Bronchial epithelial cell (primary cell): ENCODE data around the gene POLN. TPM values are rescaled to one million over a fixed set of nuclear protein-coding genes. Genes with fewer than 3 reads are reported as not detected.

Experiments used
- DNase-seq: peaks from one replicate; pipeline ENCODE4 v3.0.0-alpha.2; 2010; ENCODE audit warnings: low read depth
- FAIRE-seq: peaks from 2 replicates; lab custom pipeline; 2011; peaks lifted over from hg19 to GRCh38; lab: Jason Lieb, UNC
- H3K27me3 ChIP-seq: 2 replicates; pipeline ENCODE4 v1.5.1; 2011; ENCODE audit warnings: low read length; ENCODE audit not compliant: control insufficient read depth, insufficient read depth
- H3K36me3 ChIP-seq: 2 replicates; pipeline ENCODE4 v1.5.1; 2011; ENCODE audit warnings: low read length; ENCODE audit not compliant: control insufficient read depth, insufficient read depth
- H3K4me3 ChIP-seq: 2 replicates; pipeline ENCODE4 v1.5.1; 2011; ENCODE audit warnings: mild to moderate bottlenecking, low read depth, low read length, control low read depth
- CTCF ChIP-seq: IDR thresholded peaks from 2 replicates; pipeline ENCODE4 v1.5.1; 2011; ENCODE audit warnings: mild to moderate bottlenecking, moderate library complexity, low read length, control low read depth, inconsistent platforms; ENCODE audit not compliant: insufficient read depth, severe bottlenecking
- total RNA-seq: library from RNA; depleted of rRNA; stranded (reverse); fragments of >200 nt; gene quantifications from 2 replicates; pipeline ENCODE4 v1.2.1, GENCODE V29; 2014

POLN gene
- total RNA-seq, 1 donor from 2014 or later = 1.6 TPM

GRCh38 chr4:2079926-2080325 is 162.0 kb downstream of the POLN start:
- Histone ChIP-seq H3K36me3 (no peaks in the 10 kb centered on the region), H3K27me3 (no peaks in the 10 kb centered on the region), H3K4me3 (no peak overlapping the region)
- FAIRE-seq = no peak
- DNase-seq = no peak
- no peak for TF ChIP-seq CTCF

- FAIRE-seq (no peak), DNase-seq (no peak)
These were observed 162.9 kb downstream of the POLN start for GRCh38 chr4:2079006-2079405.

GRCh38 chr4:2078584-2078983 is 163.3 kb downstream of the POLN start:
- Histone ChIP-seq H3K36me3 (no peaks in the 10 kb centered on the region), H3K4me3 (no peak overlapping the region), H3K27me3 (no peaks in the 10 kb centered on the region)
- FAIRE-seq = no peak
- no peak for TF ChIP-seq CTCF
- DNase-seq = no peak

More at GRCh38 chr4:2079006-2079405, 162.9 kb downstream of the POLN start:
- H3K27me3 ChIP-seq = no peaks in the 10 kb centered on the region
- no peak overlapping the region for H3K4me3 ChIP-seq
- no peak for TF ChIP-seq CTCF
- H3K36me3 ChIP-seq = no peaks in the 10 kb centered on the region

- TF ChIP-seq CTCF = no peak
- FAIRE-seq = no peak
- DNase-seq = no peak
- H3K27me3 ChIP-seq = no peaks in the 10 kb centered on the region
- H3K36me3 ChIP-seq = no peaks in the 10 kb centered on the region
- H3K4me3 ChIP-seq = no peak overlapping the region
These were observed 164.1 kb downstream of the POLN start for GRCh38 chr4:2077537-2078460.

- TF ChIP-seq CTCF = no peak
- DNase-seq = no peak
These were observed 164.9 kb downstream of the POLN start for GRCh38 chr4:2076908-2077536.

More at GRCh38 chr4:2076908-2077536, 164.9 kb downstream of the POLN start:
- H3K36me3 ChIP-seq = no peaks in the 10 kb centered on the region
- H3K27me3 ChIP-seq = no peaks in the 10 kb centered on the region
- FAIRE-seq = peak; percentile 23
- no peak overlapping the region for H3K4me3 ChIP-seq
